Activated CD4-positive, alpha-beta T cell treated with anti-CD3 and anti-CD28 coated beads, Interleukin-2, amount 50 U/mL, for 48 hours (primary cell): ENCODE data around the gene PACSIN2.

ENCODE experiments used
- DNase-seq, 2 experiments: peaks; one replicate each; pipeline ENCODE4 v3.0.0-alpha.2; 2020

The PACSIN2 gene

GRCh38 chr22:42855211-42855610, 159.7 kb downstream of the PACSIN2 start:
- no peak for DNase-seq

- no peak for DNase-seq
Observed at GRCh38 chr22:42848941-42849550, 165.9 kb downstream of the PACSIN2 start.

DNA sequence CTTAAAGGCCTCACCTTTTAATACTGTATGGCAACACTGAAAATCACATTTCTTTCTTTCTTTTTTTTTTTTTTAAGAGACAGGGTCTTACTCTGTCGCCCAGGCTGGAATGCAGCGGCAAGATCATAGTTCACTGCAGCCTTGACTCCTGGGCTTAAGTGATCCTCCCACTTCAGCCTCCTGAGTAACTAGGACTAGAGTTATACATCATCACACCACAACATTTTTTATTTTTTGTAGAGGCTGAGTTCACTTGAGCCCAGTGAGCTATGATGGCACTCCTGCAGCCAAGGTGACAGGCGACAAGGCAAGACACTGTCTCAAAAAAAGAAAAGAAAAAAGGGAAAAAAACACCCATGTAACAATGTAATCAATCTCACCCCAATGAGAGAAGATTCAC, 167.8 kb downstream of the PACSIN2 start:
- DNase-seq: no peak

GRCh38 chr22:42844756-42845155, 170.2 kb downstream of the PACSIN2 start:
- DNase-seq: no peak

DNA sequence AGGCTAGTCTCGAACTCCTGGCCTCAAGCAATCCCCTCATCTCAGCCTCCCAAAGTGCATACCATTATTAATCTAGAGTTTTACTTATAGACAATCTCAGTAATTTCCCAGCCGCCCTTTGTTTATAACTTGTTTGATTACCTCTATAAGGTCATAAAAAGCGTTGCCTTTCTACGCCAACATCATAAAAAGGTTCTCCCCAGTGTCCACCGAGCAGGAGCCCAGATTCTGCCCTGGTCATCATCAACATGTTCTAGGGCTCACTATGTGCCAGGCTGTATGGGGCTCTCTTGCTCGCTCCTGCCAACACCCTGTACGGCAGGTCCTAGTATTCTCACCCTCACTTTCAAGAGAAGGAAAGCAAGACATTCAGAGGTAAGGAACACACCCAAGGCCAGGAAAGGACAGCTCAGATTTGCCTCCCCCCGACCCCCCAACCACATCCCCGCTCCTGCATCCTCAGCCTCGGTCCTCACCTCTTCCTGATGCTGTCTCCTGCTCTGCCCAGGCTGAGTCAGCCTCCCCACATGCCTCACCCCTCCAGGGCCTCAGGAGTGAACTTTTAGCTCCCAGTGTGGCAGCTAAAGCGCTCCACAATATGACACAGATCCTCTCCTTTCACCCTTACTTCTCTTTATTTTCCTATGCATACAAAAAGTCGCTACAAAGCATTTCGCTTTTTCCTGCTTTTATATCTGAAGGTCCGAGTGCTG, 172.1 kb downstream of the PACSIN2 start:
- DNase-seq: no peak

- DNase-seq: no peak
Observed at GRCh38 chr22:42841444-42841843, 173.5 kb downstream of the PACSIN2 start.

DNA sequence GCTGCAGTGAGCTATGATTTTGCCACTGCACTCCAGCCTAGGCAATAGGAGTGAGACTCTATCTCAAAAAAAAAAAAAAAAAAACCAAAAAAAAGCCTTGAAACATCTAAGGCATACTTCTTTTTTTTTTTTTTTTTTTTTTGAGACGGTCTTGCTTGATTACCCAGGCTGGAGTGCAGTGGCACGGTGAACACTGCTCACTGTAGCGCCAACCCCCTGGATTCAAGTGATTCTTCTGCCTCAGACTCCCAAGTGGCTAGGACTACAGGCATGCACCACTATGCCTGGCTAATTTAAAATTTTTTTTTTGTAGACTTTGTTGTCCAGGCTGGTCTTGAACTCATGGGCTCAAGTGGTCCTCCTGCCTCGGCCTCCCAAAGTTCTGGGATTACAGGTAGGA, 177.4 kb downstream of the PACSIN2 start:
- no peak for DNase-seq

DNA sequence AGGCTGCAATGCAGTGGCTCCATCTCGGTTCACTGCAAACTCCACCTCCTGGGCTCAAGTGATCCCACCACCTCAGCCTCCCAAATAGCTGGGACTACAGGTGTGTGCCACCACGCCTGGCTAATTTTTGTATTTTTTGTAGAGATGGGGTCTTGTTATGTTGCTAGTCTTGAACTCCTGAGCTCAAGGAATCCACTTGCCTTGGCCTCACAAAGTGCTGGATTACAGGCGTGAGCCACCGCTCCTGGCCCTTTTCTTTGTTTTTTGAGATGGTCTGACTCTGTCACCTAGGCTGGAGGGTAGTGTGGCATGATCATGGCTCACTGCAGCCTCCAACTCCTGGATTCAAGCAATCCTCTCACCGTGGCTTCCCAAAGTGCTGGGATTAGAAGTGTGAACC, 178.9 kb downstream of the PACSIN2 start:
- DNase-seq: no peak

GRCh38 chr22:42834177-42834949, 180.6 kb downstream of the PACSIN2 start:
- DNase-seq: no peak

DNA sequence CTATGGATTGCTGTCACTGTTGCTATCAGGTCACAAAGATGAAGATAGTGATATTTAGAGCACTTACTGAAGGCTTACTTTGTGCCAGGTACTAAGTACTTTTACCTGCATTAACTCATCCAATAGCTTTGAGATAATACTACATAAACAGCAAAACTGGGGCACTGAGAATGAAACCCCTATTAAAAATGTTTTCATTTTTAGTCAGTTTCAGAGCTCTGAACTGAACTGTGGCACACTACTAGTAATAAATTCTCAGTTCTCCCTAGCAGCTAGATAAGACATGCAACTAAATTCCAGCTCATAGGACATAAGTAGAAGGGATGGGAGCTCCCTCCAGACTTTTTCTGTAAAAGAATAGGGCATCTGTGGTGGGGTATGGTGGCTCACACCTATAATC, 181.8 kb downstream of the PACSIN2 start:
- no peak for DNase-seq

GRCh38 chr22:42831712-42832111, 183.2 kb downstream of the PACSIN2 start:
- DNase-seq: no peak

DNA sequence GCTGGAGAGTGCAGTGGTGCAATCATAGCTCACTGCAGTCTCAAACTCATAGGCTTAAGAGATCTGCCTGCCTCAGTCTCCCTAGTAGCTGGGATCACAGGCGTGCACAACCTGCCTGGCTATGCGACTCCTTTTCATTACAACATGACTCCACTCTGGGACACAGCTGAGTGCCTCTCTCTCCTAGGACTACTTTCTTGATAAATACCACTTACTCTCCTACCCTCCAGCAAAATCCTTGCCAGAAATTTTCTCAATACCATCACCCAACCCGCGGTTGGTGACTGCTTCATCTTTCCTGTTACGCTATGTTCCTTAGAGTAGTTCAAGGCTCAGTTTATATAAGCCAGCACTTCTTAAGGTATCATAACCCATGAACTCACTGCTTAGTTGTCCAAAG, 184.8 kb downstream of the PACSIN2 start:
- DNase-seq: no peak

DNA sequence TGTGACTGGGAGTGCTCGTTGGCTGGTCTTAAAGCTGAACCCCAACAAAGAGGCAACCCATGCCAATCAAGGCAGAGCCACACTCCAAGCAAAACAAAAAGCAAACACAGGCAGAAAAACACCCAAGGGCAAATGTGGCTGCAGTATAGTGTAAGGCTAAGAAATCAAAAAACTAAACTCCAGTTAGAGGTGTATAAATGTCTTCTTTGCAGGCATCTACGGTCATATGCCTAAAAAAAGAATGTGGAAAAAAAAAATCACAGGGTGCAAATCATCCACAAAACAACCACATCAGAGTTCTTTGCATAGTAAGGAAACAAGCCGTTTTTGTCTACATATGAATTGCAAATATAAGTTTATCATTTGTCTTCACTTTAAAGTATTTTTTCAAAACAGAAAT, 185.6 kb downstream of the PACSIN2 start:
- no peak for DNase-seq

DNA sequence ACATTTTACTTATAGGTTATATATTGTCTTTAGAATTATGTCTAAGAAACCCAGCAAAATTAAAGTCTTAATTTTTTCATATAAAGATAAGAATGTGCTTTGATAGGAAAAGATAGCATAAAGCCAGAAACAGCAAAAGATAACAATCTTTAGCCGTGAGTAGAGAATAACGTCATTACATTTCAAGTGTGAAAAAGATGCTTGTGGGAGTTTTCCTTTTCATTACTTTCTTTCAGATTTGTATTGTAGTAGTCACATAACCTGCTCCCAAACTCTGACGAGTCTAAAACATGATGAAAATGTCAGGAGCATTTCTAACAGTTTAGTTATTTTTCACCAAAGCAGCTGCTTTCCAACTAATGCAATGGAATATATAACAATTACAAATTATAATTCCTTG, 189.2 kb downstream of the PACSIN2 start:
- no peak for DNase-seq

- DNase-seq: no peak
Observed at GRCh38 chr22:42821386-42821785, 193.6 kb downstream of the PACSIN2 start.

DNA sequence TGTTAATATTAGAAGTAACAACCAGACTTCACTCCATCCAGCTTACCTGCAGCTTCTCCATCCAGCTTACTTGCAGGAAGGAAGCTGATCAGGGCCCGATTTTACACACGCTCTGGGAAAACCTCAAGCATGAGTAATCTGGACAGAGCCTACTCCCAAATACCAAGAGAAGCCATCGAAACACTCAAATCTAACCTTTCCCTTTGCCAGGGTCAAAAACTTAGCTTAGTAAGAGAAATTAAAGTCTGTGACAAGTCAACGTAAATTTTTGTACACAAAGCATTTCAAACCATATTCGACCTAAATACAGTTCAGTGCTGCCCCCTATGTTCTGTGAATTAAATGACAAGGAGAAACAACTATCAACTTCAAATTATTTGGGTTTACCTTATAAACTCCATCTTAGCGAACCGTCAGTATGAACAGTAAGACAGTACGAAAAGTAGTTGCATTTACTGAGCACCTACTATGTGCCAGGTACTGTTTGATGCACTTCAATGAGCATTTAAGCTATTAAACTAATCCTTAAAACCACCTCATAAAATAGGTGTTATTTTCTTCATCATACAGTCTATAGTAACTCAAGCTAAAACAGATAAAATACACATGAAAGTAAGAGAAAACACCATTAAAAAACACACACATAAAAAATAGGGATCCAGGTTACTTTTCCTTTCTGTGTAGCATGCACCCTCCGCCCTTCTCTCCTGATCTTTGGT, 194.7 kb downstream of the PACSIN2 start:
- DNase-seq: no peak
